ENCODE data around the gene ZP1.

Gene ZP1

DNA sequence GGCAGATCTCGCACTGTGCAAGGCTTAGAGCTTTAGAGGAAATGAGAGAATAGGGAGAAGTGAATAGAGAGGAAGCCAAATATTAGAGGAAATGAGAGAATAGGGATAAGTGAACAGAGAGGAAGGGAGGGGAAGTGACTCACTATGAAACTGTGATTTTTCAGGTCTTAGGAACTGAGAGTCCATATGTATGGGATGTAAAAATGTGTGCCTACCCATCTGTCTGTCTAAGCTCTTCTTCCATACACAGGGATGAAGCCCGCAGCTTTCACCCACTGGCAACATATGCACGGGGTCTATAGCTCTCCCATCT, 31.9 kb upstream of the ZP1 start:
- Mint-ChIP-seq H3K36me3 (ENCODE audit: low read depth) (no peaks in the 10 kb centered on the region), H3K27me3 (ENCODE audit: low read depth) (peaks cover 4% of the 10 kb centered on the region), H3K9me3 (no peaks in the 10 kb centered on the region), H3K4me3 (no peak overlapping the region), H3K4me1 (peaks cover 9% of the 10 kb centered on the region), H3K27ac (no peak overlapping the region)
- TF ChIP-seq, protein P1, sequence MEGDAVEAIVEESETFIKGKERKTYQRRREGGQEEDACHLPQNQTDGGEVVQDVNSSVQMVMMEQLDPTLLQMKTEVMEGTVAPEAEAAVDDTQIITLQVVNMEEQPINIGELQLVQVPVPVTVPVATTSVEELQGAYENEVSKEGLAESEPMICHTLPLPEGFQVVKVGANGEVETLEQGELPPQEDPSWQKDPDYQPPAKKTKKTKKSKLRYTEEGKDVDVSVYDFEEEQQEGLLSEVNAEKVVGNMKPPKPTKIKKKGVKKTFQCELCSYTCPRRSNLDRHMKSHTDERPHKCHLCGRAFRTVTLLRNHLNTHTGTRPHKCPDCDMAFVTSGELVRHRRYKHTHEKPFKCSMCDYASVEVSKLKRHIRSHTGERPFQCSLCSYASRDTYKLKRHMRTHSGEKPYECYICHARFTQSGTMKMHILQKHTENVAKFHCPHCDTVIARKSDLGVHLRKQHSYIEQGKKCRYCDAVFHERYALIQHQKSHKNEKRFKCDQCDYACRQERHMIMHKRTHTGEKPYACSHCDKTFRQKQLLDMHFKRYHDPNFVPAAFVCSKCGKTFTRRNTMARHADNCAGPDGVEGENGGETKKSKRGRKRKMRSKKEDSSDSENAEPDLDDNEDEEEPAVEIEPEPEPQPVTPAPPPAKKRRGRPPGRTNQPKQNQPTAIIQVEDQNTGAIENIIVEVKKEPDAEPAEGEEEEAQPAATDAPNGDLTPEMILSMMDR (IDR thresholded peaks at IDR 0.05; ENCODE audit: unreplicated experiment in 3 of 3) = no peak

DNA sequence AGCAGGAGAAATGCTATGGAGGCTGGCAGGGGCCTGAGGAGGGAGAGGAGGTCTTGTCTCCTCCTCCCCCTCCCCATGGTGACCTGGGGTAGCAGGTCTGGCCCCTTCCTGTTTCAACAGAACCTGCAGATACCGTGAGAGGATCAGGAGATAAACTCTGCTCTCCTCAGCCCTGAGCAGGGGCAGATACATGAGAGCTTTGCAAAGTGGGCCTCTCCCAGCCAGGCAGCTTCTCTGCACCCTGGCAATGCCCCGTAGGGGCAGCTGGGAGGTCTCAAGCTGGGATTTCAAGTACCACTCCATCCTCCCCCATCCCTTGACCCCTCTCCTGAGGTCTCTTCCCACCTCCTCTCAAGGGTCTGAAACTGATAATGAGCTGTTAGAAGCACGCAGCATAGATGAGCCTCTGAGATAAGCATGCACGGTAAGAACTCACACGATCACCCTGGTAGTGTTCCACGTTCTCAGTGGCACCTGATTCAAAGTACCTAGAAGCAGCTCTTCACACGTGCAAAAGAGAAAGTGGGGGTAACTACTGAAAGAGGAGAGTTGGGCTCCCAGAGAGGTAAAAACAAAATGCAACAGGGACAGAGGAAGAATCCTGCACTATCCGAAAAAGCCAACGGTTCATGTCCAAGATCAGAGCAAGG, 30.4 kb upstream of the ZP1 start:
- H3K27ac Mint-ChIP-seq = peak overlapping the region in 1 of 3 experiments; percentile 19
- peaks cover 24% of the 10 kb centered on the region for H3K4me1 Mint-ChIP-seq
- peaks cover 4% of the 10 kb centered on the region for H3K27me3 Mint-ChIP-seq (ENCODE audit: low read depth)
- TF ChIP-seq, protein P1 (IDR thresholded peaks at IDR 0.05; ENCODE audit: unreplicated experiment in 3 of 3) = no peak
- H3K36me3 Mint-ChIP-seq (ENCODE audit: low read depth) = no peaks in the 10 kb centered on the region
- peak overlapping the region in 1 of 3 experiments; percentile 51 for H3K4me3 Mint-ChIP-seq
- H3K9me3 Mint-ChIP-seq = no peaks in the 10 kb centered on the region

GRCh38 chr11:60838132-60838531, 29.2 kb upstream of the ZP1 start:
- Mint-ChIP-seq H3K36me3 (ENCODE audit: low read depth) (no peaks in the 10 kb centered on the region), H3K9me3 (no peaks in the 10 kb centered on the region), H3K4me3 (no peak overlapping the region), H3K27ac (no peak overlapping the region), H3K27me3 (ENCODE audit: low read depth) (peaks cover 4% of the 10 kb centered on the region), H3K4me1 (peaks cover 30% of the 10 kb centered on the region)
- TF ChIP-seq, protein P1 (IDR thresholded peaks at IDR 0.05; ENCODE audit: unreplicated experiment in 3 of 3) = no peak

GRCh38 chr11:60840470-60841430, 26.6 kb upstream of the ZP1 start:
- Mint-ChIP-seq H3K27ac (peak overlapping the region; percentile 94 to 99 (median 96)), H3K9me3 (no peaks in the 10 kb centered on the region), H3K36me3 (ENCODE audit: low read depth) (no peaks in the 10 kb centered on the region), H3K27me3 (ENCODE audit: low read depth) (no peaks in the 10 kb centered on the region), H3K4me1 (peaks cover 54% of the 10 kb centered on the region), H3K4me3 (peak overlapping the region; percentile 84 to 92 (median 86))
- TF ChIP-seq, protein P1 (IDR thresholded peaks at IDR 0.05; ENCODE audit: unreplicated experiment in 3 of 3) = no peak

GRCh38 chr11:60841797-60842667, 25.3 kb upstream of the ZP1 start, which contains the start of gene CCDC86:
CCDC86 (plus strand) TSS chr11:60842113; CDS start chr11:60842125, 12 bp downstream.
- peaks cover 54% of the 10 kb centered on the region for H3K4me1 Mint-ChIP-seq
- peak within 1 kb of the TSS; percentile 94 to 99 (median 96) for H3K27ac Mint-ChIP-seq
- H3K27me3 Mint-ChIP-seq (ENCODE audit: low read depth) = no peaks in the 10 kb centered on the region
- H3K36me3 Mint-ChIP-seq (ENCODE audit: low read depth) = no peaks in the 10 kb centered on the region
- TF ChIP-seq, protein P1 (IDR thresholded peaks at IDR 0.05; ENCODE audit: unreplicated experiment in 3 of 3) = no peak
- no peaks in the 10 kb centered on the region for H3K9me3 Mint-ChIP-seq
- peak within 1 kb of the TSS; percentile 84 to 92 (median 86) for H3K4me3 Mint-ChIP-seq

All from nephron (organoid).